ENCODE measurements around the gene THOC1.

Gene THOC1

GRCh38 chr18:210733-211132, 57.1 kb downstream of the THOC1 start:
- no peak overlapping the region for H3K4me2 ChIP-seq (ENCODE audit: low read length)

GRCh38 chr18:210075-210474, 57.8 kb downstream of the THOC1 start:
- no peak overlapping the region for H2AFZ ChIP-seq (ENCODE audit: low read depth, low read length)
- H3K79me2 ChIP-seq (ENCODE audit: low read length) = no peaks in the 10 kb centered on the region; the same call in 1 of the 2 replicates
- H4K20me1 ChIP-seq (ENCODE audit: insufficient read depth, low read length) = no peaks in the 10 kb centered on the region
- H3K9me3 ChIP-seq (ENCODE audit: insufficient read depth, low read length) = no peaks in the 10 kb centered on the region
- H3K27me3 ChIP-seq (ENCODE audit: low read depth, low read length) = no peaks in the 10 kb centered on the region
- H3K4me1 ChIP-seq (ENCODE audit: low read length) = no peaks in the 10 kb centered on the region
- H3K27ac ChIP-seq (ENCODE audit: low read length) = no peak overlapping the region
- TF ChIP-seq CTCF (IDR thresholded peaks at IDR 0.05; ENCODE audit: low read depth, low read length) = no peak
- TF ChIP-seq EZH2phosphoT487 (IDR thresholded peaks at IDR 0.05; ENCODE audit: low read depth) = no peak
- H3K4me3 ChIP-seq (ENCODE audit: low read length) = no peak overlapping the region
- H3K9ac ChIP-seq (ENCODE audit: low read length) = no peak overlapping the region
- H3K36me3 ChIP-seq (replicated peaks; ENCODE audit: low read depth, low read length) = peaks cover 63% of the 10 kb centered on the region
- no peak overlapping the region for H3K4me2 ChIP-seq (ENCODE audit: low read length)

More at GRCh38 chr18:210733-211132, 57.1 kb downstream of the THOC1 start:
- no peaks in the 10 kb centered on the region; the same call in 1 of the 2 replicates for H3K79me2 ChIP-seq (ENCODE audit: low read length)
- no peaks in the 10 kb centered on the region for H3K4me1 ChIP-seq (ENCODE audit: low read length)
- no peak for TF ChIP-seq EZH2phosphoT487 (IDR thresholded peaks at IDR 0.05; ENCODE audit: low read depth)
- TF ChIP-seq CTCF (IDR thresholded peaks at IDR 0.05; ENCODE audit: low read depth, low read length) = no peak
- H2AFZ ChIP-seq (ENCODE audit: low read depth, low read length) = no peak overlapping the region
- no peaks in the 10 kb centered on the region for H4K20me1 ChIP-seq (ENCODE audit: insufficient read depth, low read length)
- no peak overlapping the region for H3K27ac ChIP-seq (ENCODE audit: low read length)
- no peaks in the 10 kb centered on the region for H3K27me3 ChIP-seq (ENCODE audit: low read depth, low read length)
- no peak overlapping the region for H3K4me3 ChIP-seq (ENCODE audit: low read length)
- H3K9me3 ChIP-seq (ENCODE audit: insufficient read depth, low read length) = no peaks in the 10 kb centered on the region
- peaks cover 63% of the 10 kb centered on the region for H3K36me3 ChIP-seq (replicated peaks; ENCODE audit: low read depth, low read length)
- H3K9ac ChIP-seq (ENCODE audit: low read length) = no peak overlapping the region

GRCh38 chr18:199768-200167, 68.1 kb downstream of the THOC1 start:
- Histone ChIP-seq H4K20me1 (ENCODE audit: insufficient read depth, low read length) (no peaks in the 10 kb centered on the region), H3K4me2 (ENCODE audit: low read length) (no peak overlapping the region), H2AFZ (ENCODE audit: low read depth, low read length) (no peak overlapping the region), H3K4me3 (ENCODE audit: low read length) (no peak overlapping the region), H3K36me3 (replicated peaks; ENCODE audit: low read depth, low read length) (peaks cover 58% of the 10 kb centered on the region), H3K4me1 (ENCODE audit: low read length) (no peaks in the 10 kb centered on the region), H3K9ac (ENCODE audit: low read length) (no peak overlapping the region), H3K79me2 (ENCODE audit: low read length) (no peaks in the 10 kb centered on the region), H3K9me3 (ENCODE audit: insufficient read depth, low read length) (no peaks in the 10 kb centered on the region), H3K27ac (ENCODE audit: low read length) (no peak overlapping the region), H3K27me3 (ENCODE audit: low read depth, low read length) (no peaks in the 10 kb centered on the region)
- TF ChIP-seq EZH2phosphoT487 (IDR thresholded peaks at IDR 0.05; ENCODE audit: low read depth) (no peak), CTCF (IDR thresholded peaks at IDR 0.05; ENCODE audit: low read depth, low read length) (no peak)

- no peak overlapping the region for H3K4me3 ChIP-seq (ENCODE audit: low read length)
- no peak overlapping the region for H3K4me2 ChIP-seq (ENCODE audit: low read length)
- H3K4me1 ChIP-seq (ENCODE audit: low read length) = no peaks in the 10 kb centered on the region
- no peaks in the 10 kb centered on the region for H3K9me3 ChIP-seq (ENCODE audit: insufficient read depth, low read length)
- H3K27me3 ChIP-seq (ENCODE audit: low read depth, low read length) = no peaks in the 10 kb centered on the region
- no peak overlapping the region for H2AFZ ChIP-seq (ENCODE audit: low read depth, low read length)
- H3K27ac ChIP-seq (ENCODE audit: low read length) = no peak overlapping the region
- TF ChIP-seq EZH2phosphoT487 (IDR thresholded peaks at IDR 0.05; ENCODE audit: low read depth) (no peak), CTCF (IDR thresholded peaks at IDR 0.05; ENCODE audit: low read depth, low read length) (no peak)
- H3K9ac ChIP-seq (ENCODE audit: low read length) = no peak overlapping the region
- peaks cover 53% of the 10 kb centered on the region for H3K36me3 ChIP-seq (replicated peaks; ENCODE audit: low read depth, low read length)
- no peaks in the 10 kb centered on the region for H3K79me2 ChIP-seq (ENCODE audit: low read length)
- no peaks in the 10 kb centered on the region for H4K20me1 ChIP-seq (ENCODE audit: insufficient read depth, low read length)
Measured at GRCh38 chr18:199214-199613, 68.6 kb downstream of the THOC1 start.
